ENCODE measurements around the gene TRUB2.
A peak's percentile ranks its signal among the peaks of the same experiment; 100 is the strongest.
"Not testable (repeated sequence)": the region's sequence is repeated elsewhere in the genome, so short reads cannot be mapped to it uniquely, and the experiment has no call there.

TRUB2 gene

GRCh38 chr9:128340691-128341434 lies 18.6 kb upstream of the TRUB2 start:
- DNase-seq: no peak

GRCh38 chr9:128339761-128340690 lies 17.8 kb upstream of the TRUB2 start, which contains the start of gene SLC27A4:
TSS of gene SLC27A4 (plus strand) at chr9:128340527. CDS start at chr9:128343133, 2,606 bp downstream.
- DNase-seq: peak; percentile 66 to 70

GRCh38 chr9:128338852-128339614 lies 16.8 kb upstream of the TRUB2 start:
- not testable (repeated sequence) for DNase-seq

- DNase-seq: no peak
These were observed 15.7 kb upstream of the TRUB2 start for GRCh38 chr9:128337936-128338335.

- DNase-seq: no peak
These were observed 13.7 kb upstream of the TRUB2 start for GRCh38 chr9:128335914-128336313.

GRCh38 chr9:128335161-128335560 lies 12.9 kb upstream of the TRUB2 start:
- no peak for DNase-seq

GRCh38 chr9:128333451-128333869 lies 11.2 kb upstream of the TRUB2 start:
- DNase-seq: no peak

GRCh38 chr9:128325629-128326028 lies 3.4 kb upstream of the TRUB2 start:
- DNase-seq: no peak

GRCh38 chr9:128324401-128324800 lies 2.2 kb upstream of the TRUB2 start:
- DNase-seq: no peak

GRCh38 chr9:128323791-128324190 lies 1.5 kb upstream of the TRUB2 start:
- DNase-seq: no peak

GRCh38 chr9:128323212-128323730 lies 1.0 kb upstream of the TRUB2 start:
- DNase-seq: no peak

GRCh38 chr9:128321879-128322403 lies 306 bp downstream of the TRUB2 start:
- peak in 1 of 2 experiments; percentile 52 for DNase-seq

- DNase-seq: no peak
These were observed 904 bp downstream of the TRUB2 start for GRCh38 chr9:128321343-128321742.

- no peak for DNase-seq
These were observed 4.6 kb downstream of the TRUB2 start for GRCh38 chr9:128317629-128318028.

GRCh38 chr9:128316421-128316820 lies 5.8 kb downstream of the TRUB2 start:
- no peak for DNase-seq

- no peak for DNase-seq
These were observed 7.5 kb downstream of the TRUB2 start for GRCh38 chr9:128314697-128315096.

GRCh38 chr9:128310461-128310860 lies 11.8 kb downstream of the TRUB2 start:
- no peak for DNase-seq

- DNase-seq: no peak
These were observed 12.7 kb downstream of the TRUB2 start for GRCh38 chr9:128309551-128309950.

- DNase-seq: no peak
These were observed 17.3 kb downstream of the TRUB2 start for GRCh38 chr9:128304971-128305288.

GRCh38 chr9:128304136-128304970 lies 17.9 kb downstream of the TRUB2 start:
- no peak for DNase-seq
